DMS 273 treated with DMSO at 0.1 percent for 48 hours (cell line): ENCODE results near the gene SNX33.
"Not testable (repeated sequence)": the region's sequence is repeated elsewhere in the genome, so short reads cannot be mapped to it uniquely, and the experiment has no call there.

ENCODE experiments used
- DNase-seq: peaks from one replicate; lab custom pipeline; 2025; lab: John Stamatoyannopoulos, UW

The SNX33 gene

GRCh38 chr15:75683646-75684312 is 36.1 kb downstream of the SNX33 start:
- DNase-seq, result not testable (repeated sequence)

DNA sequence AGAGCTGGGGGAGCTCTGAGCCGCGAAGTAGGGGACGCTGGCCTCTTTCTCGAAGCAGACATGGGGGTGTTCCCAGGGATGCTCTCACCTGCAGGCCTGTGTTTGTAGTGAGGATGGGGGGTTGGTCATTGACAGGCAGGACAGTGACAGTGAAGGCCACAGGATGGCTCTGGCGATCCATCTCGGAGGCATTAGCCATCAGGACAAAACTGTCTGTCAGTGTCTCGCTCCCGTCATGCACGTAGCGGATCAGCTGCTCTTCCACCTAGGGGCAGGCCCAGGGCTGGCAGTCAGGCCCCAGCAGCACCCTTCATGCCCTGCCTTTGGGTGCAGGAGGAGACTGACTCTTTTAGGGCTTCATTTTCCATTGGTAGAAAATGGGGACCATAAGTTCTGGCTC is 36.9 kb downstream of the SNX33 start:
- DNase-seq, result no peak

GRCh38 chr15:75685195-75685594 is 37.5 kb downstream of the SNX33 start:
- no peak for DNase-seq

DNA sequence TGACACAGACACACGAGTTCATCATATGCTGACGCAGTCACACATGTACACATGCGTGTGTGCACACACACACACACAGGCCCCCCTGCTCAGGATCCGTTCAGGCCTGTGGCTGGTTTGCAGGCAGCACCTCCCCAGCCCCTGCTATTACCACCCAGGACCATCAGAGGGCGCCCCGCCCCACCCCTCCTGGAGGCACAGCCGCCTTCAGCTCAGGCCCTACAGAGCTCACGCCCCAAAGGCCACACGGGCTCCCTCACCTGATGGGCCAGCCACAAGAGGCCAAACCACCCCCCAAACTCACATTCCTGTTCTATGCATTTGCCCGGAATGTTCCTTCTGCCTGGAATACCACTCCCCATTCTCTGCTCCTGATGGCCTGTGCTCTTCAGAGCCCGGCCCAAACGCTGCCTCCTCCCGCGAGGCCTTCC is 38.5 kb downstream of the SNX33 start:
- not testable (repeated sequence) for DNase-seq

DNA sequence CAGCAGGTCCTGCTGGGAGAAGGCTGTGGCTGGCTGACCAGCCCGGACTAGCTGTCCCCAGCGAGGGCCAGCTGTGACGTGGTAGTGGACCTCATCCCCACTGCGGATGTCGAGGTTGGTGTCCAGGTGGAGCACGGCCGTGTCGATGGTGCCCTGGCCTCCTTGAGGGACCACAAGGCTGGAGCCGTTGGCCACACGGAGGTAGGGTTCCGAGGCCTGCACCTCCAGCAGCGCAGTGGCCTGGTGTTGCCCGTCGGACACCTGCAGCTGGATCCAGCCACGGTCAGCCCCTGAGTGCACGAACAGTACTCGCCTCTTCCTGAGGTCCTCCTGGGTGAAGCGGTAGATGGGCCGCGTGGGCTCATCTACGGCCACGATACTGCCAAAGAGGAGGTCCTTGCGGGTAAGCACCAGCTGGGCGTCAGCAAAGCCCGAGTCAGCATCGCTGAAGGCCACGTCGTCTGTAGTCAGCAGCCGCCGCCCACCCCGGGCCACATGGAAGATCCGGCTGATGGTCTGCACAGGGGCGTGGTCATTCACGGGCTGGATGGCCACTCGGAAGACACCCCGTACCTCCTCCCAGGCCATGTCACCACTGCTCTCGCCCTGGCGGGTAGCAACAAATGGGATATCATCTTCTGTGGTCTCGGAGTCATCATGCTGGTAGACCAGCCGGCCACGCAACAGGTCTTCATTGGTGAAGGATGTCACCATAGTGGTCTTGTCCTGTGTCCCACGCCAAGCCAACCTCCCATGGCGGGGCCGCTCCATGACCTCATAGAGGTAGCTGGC is 40.0 kb downstream of the SNX33 start:
- no peak for DNase-seq

DNA sequence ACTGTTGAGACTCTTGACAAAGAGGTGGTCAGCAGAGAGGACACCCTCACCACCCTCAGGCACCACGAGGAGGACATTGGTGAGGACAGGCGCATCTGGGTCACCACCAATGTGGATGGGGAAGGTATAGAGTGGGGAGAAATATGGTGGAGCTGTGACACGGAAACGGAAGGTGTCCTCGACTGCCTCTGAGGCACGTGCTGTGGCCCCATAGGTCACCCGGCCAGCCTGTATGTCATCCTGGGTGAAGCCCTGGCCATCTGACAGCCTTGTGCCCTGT is 40.5 kb downstream of the SNX33 start:
- no peak for DNase-seq

GRCh38 chr15:75688831-75689230 is 41.1 kb downstream of the SNX33 start:
- no peak for DNase-seq

DNA sequence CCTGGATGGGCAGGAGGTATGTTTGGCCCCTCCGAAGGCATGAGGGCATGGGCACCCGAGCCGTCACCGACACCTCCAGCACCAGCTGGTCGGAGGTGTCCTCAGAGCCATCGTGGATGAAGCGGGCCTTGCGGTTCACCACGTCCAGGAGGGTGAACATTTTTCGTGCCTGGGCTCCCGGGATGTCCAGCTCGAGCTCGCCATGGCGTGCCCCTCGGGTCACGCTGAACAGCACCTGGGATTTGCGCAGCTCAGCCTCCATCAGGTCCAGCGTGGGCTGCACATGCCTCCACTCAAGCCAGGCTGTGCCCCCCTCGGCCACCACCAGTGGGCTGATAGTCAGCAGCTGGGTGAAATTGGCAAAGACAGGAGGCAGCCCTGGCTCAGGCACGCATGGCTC is 41.7 kb downstream of the SNX33 start:
- not testable (repeated sequence) for DNase-seq

DNA sequence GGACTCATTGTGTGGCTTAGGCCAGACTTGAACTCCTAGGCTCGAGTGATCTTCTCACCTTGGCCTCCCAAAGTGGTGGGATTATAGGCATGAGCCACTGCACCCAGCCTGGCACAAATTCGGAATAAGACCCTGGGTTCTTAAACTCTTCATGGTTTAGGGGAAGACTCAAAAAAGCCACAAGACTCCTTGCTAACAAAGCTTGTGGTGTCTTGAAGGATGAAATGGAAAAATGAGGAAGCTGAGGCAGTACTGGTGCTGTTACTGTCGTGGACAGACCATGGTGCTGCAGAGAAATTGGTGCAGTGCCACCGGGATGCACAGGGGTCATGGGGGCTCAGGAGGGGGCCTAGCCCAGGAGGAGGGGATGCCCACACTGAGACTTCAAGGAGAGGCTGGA is 44.6 kb downstream of the SNX33 start:
- not testable (repeated sequence) for DNase-seq

- not testable (repeated sequence) for DNase-seq
Measured at GRCh38 chr15:75693028-75693427, 45.3 kb downstream of the SNX33 start.

DNA sequence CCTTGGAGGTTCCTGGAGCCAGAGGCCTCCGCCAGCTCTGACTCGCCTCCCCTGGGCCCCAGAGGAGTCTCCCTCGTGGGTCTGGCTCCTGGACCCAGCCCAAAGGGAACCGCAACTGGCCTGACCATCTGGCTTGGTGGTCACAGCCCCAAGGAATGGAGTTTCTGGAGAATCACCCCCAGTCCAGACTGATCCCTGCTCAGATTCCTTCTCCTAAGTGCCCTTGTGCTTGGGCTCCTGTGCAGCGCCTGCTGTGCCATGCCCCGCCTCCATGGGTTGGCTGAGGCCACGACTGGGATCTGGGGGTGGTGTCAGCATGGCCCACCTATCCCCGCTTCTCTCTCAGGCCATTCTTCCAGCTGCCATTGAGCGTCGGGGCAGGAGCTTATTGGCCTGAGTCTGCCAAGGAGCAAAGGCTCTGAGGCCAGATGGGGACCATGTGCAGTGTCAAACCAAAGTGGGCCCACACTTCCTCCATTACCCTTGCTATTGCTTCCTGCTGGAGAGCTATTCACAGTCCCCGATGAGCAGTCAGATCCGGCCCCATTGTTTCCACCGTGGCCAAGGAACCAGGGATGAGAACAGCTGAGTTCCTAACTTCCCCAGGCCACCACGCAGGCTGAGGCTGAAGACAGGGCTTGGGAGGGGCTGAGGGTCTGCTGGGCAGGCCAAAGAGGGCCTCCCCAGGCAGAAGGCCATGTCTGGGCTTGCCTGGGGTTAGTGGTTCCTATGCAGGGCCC is 46.0 kb downstream of the SNX33 start:
- peak; percentile 74 for DNase-seq

DNA sequence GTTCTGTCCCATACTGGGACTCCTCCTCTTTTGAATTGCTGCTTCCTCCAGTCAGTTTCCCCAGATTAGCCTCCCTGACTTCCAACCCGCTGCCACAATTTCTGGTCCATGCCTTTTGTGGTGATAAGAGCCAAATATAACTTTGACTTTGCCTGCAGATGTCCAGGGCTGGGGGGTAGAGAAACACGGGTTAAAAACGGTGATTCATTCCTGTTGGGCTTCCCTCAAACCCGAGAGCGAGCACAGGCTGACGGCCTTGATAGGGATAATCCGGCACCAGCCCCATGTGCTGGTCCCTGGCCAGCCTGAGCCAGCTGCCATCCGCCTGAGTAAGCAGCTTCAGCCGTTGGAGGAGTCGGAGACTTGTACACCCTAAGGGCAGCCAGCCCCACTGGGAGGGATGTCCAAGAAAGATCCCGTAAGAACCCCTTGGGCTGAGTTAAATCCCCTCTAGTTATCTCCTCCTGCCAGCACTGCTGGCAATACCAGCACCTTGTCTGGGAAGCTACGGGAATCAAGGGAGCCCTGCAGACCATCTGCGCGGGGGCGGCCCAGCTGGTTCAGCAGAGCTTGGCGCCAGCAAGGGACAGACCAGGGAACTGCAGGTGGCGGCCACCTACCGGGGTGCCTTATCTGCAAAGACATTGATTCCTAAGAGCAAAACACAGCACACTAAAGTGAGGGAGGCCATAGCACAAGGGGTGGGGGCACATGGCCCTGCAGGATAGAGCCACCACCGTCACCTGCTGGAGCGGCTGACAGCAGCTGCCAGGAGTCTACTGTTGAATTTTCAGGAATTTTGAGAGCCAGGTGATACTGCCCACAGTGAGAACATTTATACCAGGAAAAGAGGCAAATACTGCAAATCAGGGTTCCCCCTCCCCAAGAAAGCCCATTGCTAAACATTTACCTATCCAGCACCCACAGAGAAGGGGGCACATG is 46.8 kb downstream of the SNX33 start:
- DNase-seq, result peak; percentile 94

GRCh38 chr15:75695220-75695619 is 47.5 kb downstream of the SNX33 start:
- DNase-seq, result no peak

- no peak for DNase-seq
Measured at GRCh38 chr15:75695634-75696310, 48.1 kb downstream of the SNX33 start.

- DNase-seq, result no peak
Measured at GRCh38 chr15:75696311-75696720, 48.6 kb downstream of the SNX33 start.

- DNase-seq, result no peak
Measured at GRCh38 chr15:75696854-75697259, 49.1 kb downstream of the SNX33 start.

- no peak for DNase-seq
Measured at GRCh38 chr15:75697523-75697922, 49.8 kb downstream of the SNX33 start.

GRCh38 chr15:75697974-75698747 is 50.4 kb downstream of the SNX33 start:
- not testable (repeated sequence) for DNase-seq

DNA sequence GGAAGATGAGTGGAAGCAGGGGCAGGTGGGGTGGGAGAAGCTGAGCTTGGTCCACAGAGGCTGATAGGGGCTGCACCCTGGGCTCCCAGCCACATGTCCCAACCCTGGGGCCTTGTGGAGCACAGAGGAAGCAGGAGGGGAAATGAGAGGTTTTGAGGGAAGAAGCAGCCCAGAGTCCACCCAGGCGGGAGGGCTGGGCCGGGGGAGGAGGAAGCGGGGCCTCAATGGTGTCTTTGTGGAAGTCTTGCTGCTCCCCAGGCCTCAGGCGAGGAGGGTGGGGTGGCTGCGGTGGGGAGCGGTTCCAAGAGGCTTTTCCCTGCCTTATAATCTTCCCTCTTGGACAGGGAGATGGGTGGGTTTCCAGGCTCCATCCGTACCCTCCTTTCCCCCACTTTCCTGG is 51.8 kb downstream of the SNX33 start:
- DNase-seq, result not testable (repeated sequence)
